Activated naive CD4-positive, alpha-beta T cell treated with anti-CD3 and anti-CD28 coated beads for 36 hours (primary cell): ENCODE data around the gene SHANK3. TPM values are rescaled to one million over a fixed set of nuclear protein-coding genes. Genes with fewer than 3 reads are reported as not detected.

Source experiments
- CTCF ChIA-PET: fragments of 350-600 bp; sonication (Branson Sonifier 250); formaldehyde crosslinking; loops from one replicate; lab custom pipeline; 2021; ENCODE audit warnings: antibody characterized with exemption; lab: Charles Lee
- DNase-seq: peaks from one replicate; pipeline ENCODE4 v3.0.0-alpha.2; 2020
- H3K27ac Mint-ChIP-seq: one replicate; pipeline ENCODE4 v1.8.0; 2021; ENCODE audit warnings: mild to moderate bottlenecking, mixed read lengths
- H3K27me3 Mint-ChIP-seq: one replicate; pipeline ENCODE4 v1.8.0; 2021; ENCODE audit warnings: low read depth, mixed read lengths
- H3K36me3 Mint-ChIP-seq: one replicate; pipeline ENCODE4 v1.8.0; 2021; ENCODE audit warnings: low read depth, mixed read lengths
- H3K4me1 Mint-ChIP-seq: one replicate; pipeline ENCODE4 v1.8.0; 2021; ENCODE audit warnings: low read depth, mixed read lengths
- H3K4me3 Mint-ChIP-seq: one replicate; pipeline ENCODE4 v1.8.0; 2021; ENCODE audit warnings: mild to moderate bottlenecking, moderate library complexity, mixed read lengths
- H3K9me3 Mint-ChIP-seq: one replicate; pipeline ENCODE4 v1.8.0; 2021; ENCODE audit warnings: mixed read lengths
- intact Hi-C: fragments of 100-400 bp; cut with micrococcal nuclease; formaldehyde crosslinking; loops from one replicate; pipeline ENCODE4 v1.15.1; 2023
- total RNA-seq, 2 experiments: library from RNA; stranded (reverse); gene quantifications; one replicate each; pipeline ENCODE4 v1.2.3, GENCODE V29; 2021

The SHANK3 gene
- total RNA-seq, 2 experiments from 2014 or later = 0.07 TPM

- CTCF ChIA-PET = no interaction called here
- no peaks in the 10 kb centered on the region for H3K36me3 Mint-ChIP-seq
- no peak overlapping the region for H3K27ac Mint-ChIP-seq
- intact Hi-C loops = no loop called here
- peaks cover 13% of the 10 kb centered on the region for H3K4me1 Mint-ChIP-seq
- no peak for DNase-seq
- H3K9me3 Mint-ChIP-seq = no peaks in the 10 kb centered on the region
- H3K27me3 Mint-ChIP-seq = no peaks in the 10 kb centered on the region
- H3K4me3 Mint-ChIP-seq = no peak overlapping the region
Observed at GRCh38 chr22:50705851-50706351, 33.3 kb downstream of the SHANK3 start.

- Mint-ChIP-seq H3K27ac (no peak overlapping the region), H3K27me3 (no peaks in the 10 kb centered on the region), H3K4me1 (peaks cover 13% of the 10 kb centered on the region), H3K4me3 (no peak overlapping the region), H3K36me3 (no peaks in the 10 kb centered on the region), H3K9me3 (no peaks in the 10 kb centered on the region)
- DNase-seq = no peak
- intact Hi-C loops = no loop called here
- CTCF ChIA-PET = no interaction called here
Observed at GRCh38 chr22:50706481-50707125, 34.0 kb downstream of the SHANK3 start.

- no peaks in the 10 kb centered on the region for H3K27me3 Mint-ChIP-seq
- no peaks in the 10 kb centered on the region for H3K36me3 Mint-ChIP-seq
- CTCF ChIA-PET = no interaction called here
Observed at GRCh38 chr22:50708474-50708873, 35.9 kb downstream of the SHANK3 start.

GRCh38 chr22:50708996-50709395 lies 36.4 kb downstream of the SHANK3 start:
- Mint-ChIP-seq H3K9me3 (no peaks in the 10 kb centered on the region), H3K27me3 (no peaks in the 10 kb centered on the region), H3K4me3 (no peak overlapping the region), H3K4me1 (no peaks in the 10 kb centered on the region), H3K36me3 (no peaks in the 10 kb centered on the region), H3K27ac (no peak overlapping the region)
- intact Hi-C loops = no loop called here
- no peak for DNase-seq
- CTCF ChIA-PET = no interaction called here

More at GRCh38 chr22:50708474-50708873, 35.9 kb downstream of the SHANK3 start:
- Mint-ChIP-seq H3K4me3 (no peak overlapping the region), H3K9me3 (no peaks in the 10 kb centered on the region), H3K27ac (no peak overlapping the region), H3K4me1 (no peaks in the 10 kb centered on the region)
- DNase-seq = no peak
- intact Hi-C loops = no loop called here

GRCh38 chr22:50710221-50710620 lies 37.6 kb downstream of the SHANK3 start:
- Mint-ChIP-seq H3K4me1 (no peaks in the 10 kb centered on the region), H3K9me3 (no peaks in the 10 kb centered on the region), H3K4me3 (no peak overlapping the region), H3K36me3 (no peaks in the 10 kb centered on the region), H3K27ac (no peak overlapping the region), H3K27me3 (no peaks in the 10 kb centered on the region)
- DNase-seq = no peak
- intact Hi-C loops = no loop called here
- CTCF ChIA-PET = no interaction called here

GRCh38 chr22:50710886-50711285 lies 38.3 kb downstream of the SHANK3 start:
- H3K4me1 Mint-ChIP-seq = no peaks in the 10 kb centered on the region
- H3K4me3 Mint-ChIP-seq = no peak overlapping the region
- intact Hi-C loops = no loop called here
- no peaks in the 10 kb centered on the region for H3K36me3 Mint-ChIP-seq
- DNase-seq = no peak
- no peaks in the 10 kb centered on the region for H3K9me3 Mint-ChIP-seq
- H3K27ac Mint-ChIP-seq = no peak overlapping the region
- H3K27me3 Mint-ChIP-seq = no peaks in the 10 kb centered on the region
- CTCF ChIA-PET = no interaction called here

GRCh38 chr22:50711446-50712340 lies 39.1 kb downstream of the SHANK3 start:
- H3K36me3 Mint-ChIP-seq = no peaks in the 10 kb centered on the region
- CTCF ChIA-PET = no interaction called here
- intact Hi-C loops = no loop called here

GRCh38 chr22:50712341-50713007 lies 39.9 kb downstream of the SHANK3 start:
- H3K27ac Mint-ChIP-seq = no peak overlapping the region
- no peak for DNase-seq
- no peak overlapping the region for H3K4me3 Mint-ChIP-seq
- no peaks in the 10 kb centered on the region for H3K9me3 Mint-ChIP-seq
- no peaks in the 10 kb centered on the region for H3K27me3 Mint-ChIP-seq
- CTCF ChIA-PET = no interaction called here
- H3K36me3 Mint-ChIP-seq = no peaks in the 10 kb centered on the region
- intact Hi-C loops = no loop called here
- no peaks in the 10 kb centered on the region for H3K4me1 Mint-ChIP-seq

More at GRCh38 chr22:50711446-50712340, 39.1 kb downstream of the SHANK3 start:
- Mint-ChIP-seq H3K27me3 (no peaks in the 10 kb centered on the region), H3K4me3 (no peak overlapping the region), H3K4me1 (no peaks in the 10 kb centered on the region), H3K27ac (no peak overlapping the region), H3K9me3 (no peaks in the 10 kb centered on the region)
- DNase-seq = no peak

- no peaks in the 10 kb centered on the region for H3K27me3 Mint-ChIP-seq
- CTCF ChIA-PET = no interaction called here
- no peaks in the 10 kb centered on the region for H3K9me3 Mint-ChIP-seq
- intact Hi-C loops = no loop called here
- no peak for DNase-seq
- no peaks in the 10 kb centered on the region for H3K36me3 Mint-ChIP-seq
- H3K4me3 Mint-ChIP-seq = no peak overlapping the region
- H3K4me1 Mint-ChIP-seq = no peaks in the 10 kb centered on the region
- H3K27ac Mint-ChIP-seq = no peak overlapping the region
Observed at GRCh38 chr22:50713008-50713385, 40.4 kb downstream of the SHANK3 start.

GRCh38 chr22:50713571-50714056 lies 41.0 kb downstream of the SHANK3 start:
- Mint-ChIP-seq H3K27me3 (no peaks in the 10 kb centered on the region), H3K4me1 (no peaks in the 10 kb centered on the region), H3K9me3 (no peaks in the 10 kb centered on the region), H3K36me3 (no peaks in the 10 kb centered on the region), H3K27ac (no peak overlapping the region), H3K4me3 (no peak overlapping the region)
- intact Hi-C loops = no loop called here
- CTCF ChIA-PET = no interaction called here
- DNase-seq = no peak

- H3K36me3 Mint-ChIP-seq = no peaks in the 10 kb centered on the region
- DNase-seq = no peak
- no peaks in the 10 kb centered on the region for H3K27me3 Mint-ChIP-seq
- H3K9me3 Mint-ChIP-seq = no peaks in the 10 kb centered on the region
- CTCF ChIA-PET = no interaction called here
- intact Hi-C loops = no loop called here
- H3K4me3 Mint-ChIP-seq = no peak overlapping the region
- no peak overlapping the region for H3K27ac Mint-ChIP-seq
- H3K4me1 Mint-ChIP-seq = no peaks in the 10 kb centered on the region
Observed at GRCh38 chr22:50714150-50714549, 41.5 kb downstream of the SHANK3 start.

GRCh38 chr22:50714631-50715179 lies 42.1 kb downstream of the SHANK3 start:
- intact Hi-C loops = no loop called here
- Mint-ChIP-seq H3K9me3 (no peaks in the 10 kb centered on the region), H3K27me3 (no peaks in the 10 kb centered on the region), H3K36me3 (no peaks in the 10 kb centered on the region), H3K4me3 (no peak overlapping the region), H3K4me1 (no peaks in the 10 kb centered on the region), H3K27ac (no peak overlapping the region)
- CTCF ChIA-PET = no interaction called here
- DNase-seq = no peak
